Measurements from ENCODE around the gene HDAC4. TPM values are rescaled to one million over a fixed set of nuclear protein-coding genes. Genes with fewer than 3 reads are reported as not detected.

Gene HDAC4
- total and polyA plus RNA-seq, 2 donors (not counting 1 experiment from before 2014, with no cell fraction given), result 13.5 to 46.0 TPM

DNA sequence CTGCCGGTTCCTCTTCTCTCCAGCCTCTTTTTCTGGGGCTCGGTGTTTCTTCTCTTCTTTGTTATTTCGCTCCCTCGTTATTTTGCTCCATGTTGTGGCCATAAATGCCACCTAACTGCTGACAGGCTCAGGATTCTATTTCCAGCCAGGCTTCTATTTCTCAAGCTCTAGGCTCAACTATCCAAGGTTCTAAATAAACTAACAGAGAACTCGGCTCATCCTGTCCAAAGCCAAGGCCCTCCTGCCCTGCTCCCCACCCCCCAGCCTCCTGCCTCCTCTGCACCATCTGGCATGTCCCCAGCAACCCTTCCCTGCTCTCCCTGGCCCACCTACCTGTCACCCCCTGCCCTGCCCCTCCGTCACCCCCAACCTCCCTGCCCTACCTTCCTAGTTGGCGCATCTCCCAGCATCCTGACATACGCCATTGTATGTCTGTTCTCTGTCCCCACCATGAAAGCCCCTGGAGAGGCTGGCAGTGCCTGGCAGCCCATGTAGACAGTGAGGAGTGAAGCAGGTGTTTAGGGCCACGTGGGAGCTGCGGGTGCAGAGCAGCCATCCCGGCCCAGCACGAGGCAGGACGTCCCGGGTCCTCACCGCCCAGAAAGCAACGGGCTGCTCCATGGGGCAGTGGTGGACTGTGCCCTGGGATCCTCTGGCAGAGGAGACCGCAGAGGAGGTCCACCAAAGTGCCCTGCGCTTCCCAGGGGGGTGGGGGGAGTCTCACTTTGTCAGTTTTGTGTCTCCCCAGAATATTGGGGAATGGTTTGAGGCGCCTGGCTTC, 366.1 kb downstream of the HDAC4 start:
- Histone ChIP-seq H3K9ac (ENCODE audit: low read length) (no peak overlapping the region), H3K9me3 (ENCODE audit: control extremely low read depth in 1 of 3, control insufficient read depth in 2 of 3, insufficient read depth in 1 of 3, low read length in 2 of 3) (no peaks in the 10 kb centered on the region), H3K27ac (ENCODE audit: low read length in 2 of 2) (no peak overlapping the region), H3K4me2 (replicated peaks; ENCODE audit: low read depth, low read length, poor library complexity, severe bottlenecking) (no peak overlapping the region), H3K4me1 (ENCODE audit: control insufficient read depth in 2 of 2, insufficient read depth in 2 of 2, low read length in 2 of 2) (no peaks in the 10 kb centered on the region), H3K27me3 (replicated peaks in 1 of 4; ENCODE audit: control extremely low read depth in 1 of 4, control insufficient read depth in 3 of 4, insufficient read depth in 4 of 4, low read length in 3 of 4) (peaks cover 0 to 2% (median 0%) of the 10 kb centered on the region in 4 experiments), H3K36me3 (replicated peaks in 1 of 2; ENCODE audit: control extremely low read depth in 1 of 2, control insufficient read depth in 1 of 2, extremely low read depth in 1 of 2, insufficient read depth in 2 of 2, low read length in 1 of 2) (no peaks in the 10 kb centered on the region), H3K79me2 (ENCODE audit: control insufficient read depth, insufficient read depth, low read length) (no peaks in the 10 kb centered on the region), H2AFZ (ENCODE audit: insufficient read depth, low read depth, low read length, poor library complexity, severe bottlenecking) (no peak overlapping the region), H4K20me1 (ENCODE audit: control insufficient read depth, insufficient read depth, low read length, poor library complexity, severe bottlenecking) (no peaks in the 10 kb centered on the region), H3K4me3 (ENCODE audit: control extremely low read depth in 1 of 5, extremely low read depth in 1 of 5, insufficient read depth in 1 of 5, low read depth in 2 of 5, low read length in 4 of 5) (no peak overlapping the region)
- Mint-ChIP-seq H3K9me3 (ENCODE audit: insufficient read depth) (no peaks in the 10 kb centered on the region), H3K27me3 (peaks cover 16% of the 10 kb centered on the region), H3K4me3 (no peak overlapping the region), H3K4me1 (no peaks in the 10 kb centered on the region), H3K27ac (no peak overlapping the region)
- ChIA-PET POLR2A (no interaction called here), CTCF (interaction anchor here (1.3 to 1.8 kb wide), 4 partner anchors 9 to 1109 kb away, joined by 3 to 7 read pairs (median 4); no protein-coding TSS in a partner anchor)
- ATAC-seq (ENCODE audit: low read depth) (no peak), DNase-seq (no peak)
- no peak for TF ChIP-seq EZH2 (IDR thresholded peaks at IDR 0.05; ENCODE audit: borderline replicate concordance, insufficient read depth, low read depth, low read length, poor library complexity, severe bottlenecking)
- TF ChIP-seq, protein P1, sequence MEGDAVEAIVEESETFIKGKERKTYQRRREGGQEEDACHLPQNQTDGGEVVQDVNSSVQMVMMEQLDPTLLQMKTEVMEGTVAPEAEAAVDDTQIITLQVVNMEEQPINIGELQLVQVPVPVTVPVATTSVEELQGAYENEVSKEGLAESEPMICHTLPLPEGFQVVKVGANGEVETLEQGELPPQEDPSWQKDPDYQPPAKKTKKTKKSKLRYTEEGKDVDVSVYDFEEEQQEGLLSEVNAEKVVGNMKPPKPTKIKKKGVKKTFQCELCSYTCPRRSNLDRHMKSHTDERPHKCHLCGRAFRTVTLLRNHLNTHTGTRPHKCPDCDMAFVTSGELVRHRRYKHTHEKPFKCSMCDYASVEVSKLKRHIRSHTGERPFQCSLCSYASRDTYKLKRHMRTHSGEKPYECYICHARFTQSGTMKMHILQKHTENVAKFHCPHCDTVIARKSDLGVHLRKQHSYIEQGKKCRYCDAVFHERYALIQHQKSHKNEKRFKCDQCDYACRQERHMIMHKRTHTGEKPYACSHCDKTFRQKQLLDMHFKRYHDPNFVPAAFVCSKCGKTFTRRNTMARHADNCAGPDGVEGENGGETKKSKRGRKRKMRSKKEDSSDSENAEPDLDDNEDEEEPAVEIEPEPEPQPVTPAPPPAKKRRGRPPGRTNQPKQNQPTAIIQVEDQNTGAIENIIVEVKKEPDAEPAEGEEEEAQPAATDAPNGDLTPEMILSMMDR (IDR thresholded peaks at IDR 0.05), result no peak
- intact Hi-C loops (cut with micrococcal nuclease), result loop anchor here (5.0 kb wide), 1 partner anchor 363 kb away; no protein-coding TSS in a partner anchor
- 72% methylated on average over 16 of the region's 19 CpGs for WGBS (ENCODE audit: insufficient coverage)
